ENCODE data around the gene PLXNA4. TPM values are rescaled to one million over a fixed set of nuclear protein-coding genes. Genes with fewer than 3 reads are reported as not detected.
A peak's percentile ranks its signal among the peaks of the same experiment; 100 is the strongest.

PLXNA4 gene
- total RNA-seq, 2 experiments from 2014 or later: 0.12 to 0.29 TPM

DNA sequence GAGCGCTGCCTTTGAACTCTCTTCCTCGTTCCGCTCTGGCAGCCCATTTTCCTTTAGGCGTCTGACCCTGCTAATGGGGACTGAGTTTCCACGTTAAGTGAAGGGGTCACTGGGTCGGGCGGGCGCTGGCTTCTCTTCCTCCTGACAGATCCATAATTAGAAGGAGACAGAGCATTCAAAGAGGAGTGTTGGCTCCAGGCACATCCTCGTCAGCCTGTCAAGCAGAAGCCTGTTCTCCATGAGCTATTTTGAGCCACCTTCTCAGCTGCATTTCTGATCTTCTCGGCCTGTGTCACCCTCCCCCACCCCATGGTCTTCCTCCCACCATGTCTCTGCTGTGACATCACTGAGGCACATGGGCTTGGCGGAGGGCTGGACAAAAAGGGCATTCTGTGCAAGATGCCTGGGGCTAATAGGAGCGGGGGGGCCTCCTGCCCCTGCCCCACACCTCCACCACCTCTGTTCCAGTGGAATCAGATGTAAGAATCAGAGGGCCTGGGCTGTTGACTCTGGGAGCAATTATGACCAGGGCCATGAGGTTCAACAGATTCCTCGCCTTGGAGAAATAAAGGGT lies 248.1 kb downstream of the PLXNA4 start:
- H3K27ac Mint-ChIP-seq: no peak overlapping the region

DNA sequence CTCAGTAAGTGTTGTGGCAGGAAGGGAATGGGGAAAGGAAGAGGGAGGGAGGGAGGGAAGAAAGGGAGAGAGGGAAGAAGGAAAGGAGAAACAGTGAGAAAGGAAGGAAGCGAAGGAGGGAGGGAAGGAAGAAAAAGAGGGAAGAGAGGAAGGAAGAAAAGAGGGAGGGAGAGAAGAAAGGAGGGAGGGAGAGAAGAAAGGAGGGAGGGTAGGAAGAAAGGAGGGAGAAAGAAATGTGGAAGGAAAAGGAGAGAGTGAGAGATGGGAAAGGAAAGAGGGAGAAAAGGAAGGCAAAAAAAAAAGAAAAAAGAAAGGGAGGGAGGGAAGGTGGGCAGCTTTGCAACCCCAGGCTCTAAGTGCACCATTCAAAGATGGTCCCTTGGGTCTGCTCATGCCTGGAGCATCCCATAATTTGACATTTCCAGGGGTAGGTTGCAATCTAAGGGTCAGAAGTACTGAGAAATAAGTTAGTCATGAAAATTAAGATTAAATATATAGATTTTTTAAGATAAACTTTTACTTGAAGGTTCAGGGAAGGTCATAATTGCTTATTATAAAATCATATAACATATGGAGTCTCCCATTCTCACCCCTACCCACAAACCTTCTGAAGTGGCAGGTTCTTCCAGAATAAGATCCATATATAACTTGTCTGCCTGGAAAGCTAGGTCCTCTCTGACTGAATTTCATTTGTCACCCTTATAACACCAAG lies 249.2 kb downstream of the PLXNA4 start:
- Mint-ChIP-seq H3K9me3 (no peaks in the 10 kb centered on the region), H3K27ac (no peak overlapping the region), H3K36me3 (no peaks in the 10 kb centered on the region), H3K27me3 (peaks cover 4% of the 10 kb centered on the region), H3K4me3 (no peak overlapping the region), H3K4me1 (no peaks in the 10 kb centered on the region)
- no peak for DNase-seq

More for the DNA sequence above, 248.1 kb downstream of the PLXNA4 start:
- Mint-ChIP-seq H3K4me1 (no peaks in the 10 kb centered on the region), H3K27me3 (peaks cover 4% of the 10 kb centered on the region), H3K36me3 (no peaks in the 10 kb centered on the region), H3K4me3 (no peak overlapping the region), H3K9me3 (no peaks in the 10 kb centered on the region)
- DNase-seq: no peak

DNA sequence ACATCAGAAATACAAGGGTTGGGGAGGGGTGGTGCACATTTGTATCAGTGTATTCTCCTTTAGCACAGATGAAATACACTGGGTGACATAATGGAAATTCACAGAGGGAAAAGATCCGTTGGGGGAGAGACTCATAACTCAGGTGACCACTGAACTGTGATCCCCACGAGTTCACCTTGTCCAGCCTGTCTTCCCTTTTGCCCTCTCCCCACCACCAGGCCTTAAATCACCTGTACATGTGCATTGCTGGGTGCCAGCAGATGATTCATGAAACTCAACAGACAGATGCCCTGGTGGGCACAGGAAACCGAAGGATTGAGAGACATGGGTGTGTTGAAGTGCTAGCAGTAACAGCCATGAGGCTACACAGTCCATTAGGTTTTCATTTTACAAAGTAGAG lies 253.3 kb downstream of the PLXNA4 start:
- Mint-ChIP-seq H3K4me3 (no peak overlapping the region), H3K27ac (no peak overlapping the region), H3K9me3 (no peaks in the 10 kb centered on the region), H3K4me1 (peaks cover 6% of the 10 kb centered on the region), H3K27me3 (peaks cover 25% of the 10 kb centered on the region), H3K36me3 (no peaks in the 10 kb centered on the region)
- no peak for DNase-seq

DNA sequence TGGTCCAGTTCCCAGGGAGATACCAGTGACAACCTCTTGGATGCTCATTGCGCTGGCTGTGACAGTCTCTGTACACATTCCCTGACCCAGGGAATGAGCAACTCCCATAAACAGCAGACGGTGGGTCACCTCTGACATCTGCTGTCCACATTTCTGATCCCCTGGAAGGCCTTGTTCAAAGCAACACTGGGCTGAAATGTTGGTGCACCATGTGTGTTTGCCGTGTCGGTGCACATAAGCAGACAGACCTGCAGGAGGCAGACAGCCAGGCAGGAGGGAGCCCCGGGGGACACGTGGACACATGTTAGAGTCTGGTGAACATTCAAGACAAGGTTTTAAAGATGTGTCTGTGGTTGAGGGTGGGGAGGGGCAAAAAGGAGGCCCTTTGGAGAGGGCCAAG lies 254.9 kb downstream of the PLXNA4 start:
- H3K27me3 Mint-ChIP-seq: peaks cover 36% of the 10 kb centered on the region
- H3K4me1 Mint-ChIP-seq: peaks cover 6% of the 10 kb centered on the region
- no peak overlapping the region for H3K4me3 Mint-ChIP-seq
- peaks cover 6% of the 10 kb centered on the region for H3K9me3 Mint-ChIP-seq
- H3K27ac Mint-ChIP-seq: no peak overlapping the region
- DNase-seq: no peak
- peaks cover 1% of the 10 kb centered on the region for H3K36me3 Mint-ChIP-seq

DNA sequence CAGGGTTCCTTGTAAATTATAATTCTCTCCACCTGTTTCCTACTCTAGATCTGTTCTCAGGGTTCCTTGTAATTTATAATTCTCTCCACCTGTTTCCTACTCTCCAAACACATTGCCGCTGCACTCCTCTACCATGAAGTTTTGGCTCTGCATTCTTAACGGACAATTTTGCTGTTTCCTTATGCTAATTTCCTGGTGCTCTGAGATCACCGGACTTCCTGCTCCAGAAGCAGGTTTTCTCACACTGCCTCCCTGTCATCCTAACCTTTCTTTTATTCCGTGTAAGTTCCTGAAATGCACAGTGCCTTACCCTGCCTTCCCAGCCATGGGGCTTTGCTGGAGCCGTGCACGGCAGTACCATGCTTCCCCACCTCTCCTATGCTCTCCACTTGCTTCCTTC lies 256.8 kb downstream of the PLXNA4 start:
- Mint-ChIP-seq H3K27me3 (peaks cover 33% of the 10 kb centered on the region), H3K4me1 (peaks cover 6% of the 10 kb centered on the region), H3K4me3 (no peak overlapping the region), H3K27ac (no peak overlapping the region), H3K36me3 (peaks cover 1% of the 10 kb centered on the region), H3K9me3 (peaks cover 6% of the 10 kb centered on the region)
- no peak for DNase-seq

DNA sequence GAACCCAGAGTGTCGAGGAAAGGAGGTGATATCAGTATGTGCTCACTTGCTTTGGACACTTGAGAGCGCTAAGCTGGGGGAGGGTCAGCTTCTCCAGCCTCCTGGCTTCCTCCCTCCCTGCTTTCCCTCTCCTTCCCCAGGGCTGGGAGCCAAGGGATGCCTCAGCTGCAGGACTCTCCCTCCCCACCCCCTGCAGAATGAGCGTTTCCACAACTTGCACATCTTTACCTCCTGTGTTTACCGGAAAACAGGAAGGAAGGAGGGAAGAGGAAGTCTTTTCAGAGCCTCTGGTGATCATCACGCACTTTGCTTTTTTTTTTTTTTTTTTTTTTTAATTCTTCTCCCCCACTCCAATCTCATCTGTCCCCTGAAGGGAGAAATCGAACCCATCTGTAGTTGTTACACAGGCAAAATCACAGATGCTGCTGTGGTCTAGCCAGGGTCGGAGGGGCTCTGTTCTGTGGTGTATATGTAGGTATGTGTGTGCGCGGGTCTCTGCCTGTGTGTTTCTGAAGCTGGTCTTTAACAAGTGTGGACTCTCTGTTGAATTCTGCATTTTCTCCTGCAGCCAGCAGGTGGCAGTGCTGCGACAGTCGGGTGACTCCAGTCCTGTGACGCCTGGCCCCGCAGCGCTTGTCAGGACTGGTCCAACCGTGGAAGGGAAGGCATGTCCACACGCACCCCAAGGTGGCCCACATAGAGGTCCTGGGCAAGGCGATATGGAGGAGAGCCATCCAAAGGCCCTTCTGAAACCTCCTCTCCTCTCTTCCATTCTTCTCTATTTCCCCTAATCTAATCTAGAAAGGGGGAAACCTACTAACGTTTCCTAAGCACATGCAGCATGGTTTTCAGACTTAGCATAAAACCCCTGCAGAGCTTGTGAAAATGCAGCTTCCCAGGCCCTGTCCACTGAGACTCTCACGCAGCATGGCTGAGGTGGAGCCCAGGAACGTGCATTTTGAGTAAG lies 257.6 kb downstream of the PLXNA4 start:
- Mint-ChIP-seq H3K4me3 (no peak overlapping the region), H3K4me1 (peaks cover 6% of the 10 kb centered on the region), H3K27ac (no peak overlapping the region), H3K36me3 (peaks cover 1% of the 10 kb centered on the region), H3K27me3 (peaks cover 32% of the 10 kb centered on the region), H3K9me3 (peaks cover 6% of the 10 kb centered on the region)
- peak; percentile 80 for DNase-seq

DNA sequence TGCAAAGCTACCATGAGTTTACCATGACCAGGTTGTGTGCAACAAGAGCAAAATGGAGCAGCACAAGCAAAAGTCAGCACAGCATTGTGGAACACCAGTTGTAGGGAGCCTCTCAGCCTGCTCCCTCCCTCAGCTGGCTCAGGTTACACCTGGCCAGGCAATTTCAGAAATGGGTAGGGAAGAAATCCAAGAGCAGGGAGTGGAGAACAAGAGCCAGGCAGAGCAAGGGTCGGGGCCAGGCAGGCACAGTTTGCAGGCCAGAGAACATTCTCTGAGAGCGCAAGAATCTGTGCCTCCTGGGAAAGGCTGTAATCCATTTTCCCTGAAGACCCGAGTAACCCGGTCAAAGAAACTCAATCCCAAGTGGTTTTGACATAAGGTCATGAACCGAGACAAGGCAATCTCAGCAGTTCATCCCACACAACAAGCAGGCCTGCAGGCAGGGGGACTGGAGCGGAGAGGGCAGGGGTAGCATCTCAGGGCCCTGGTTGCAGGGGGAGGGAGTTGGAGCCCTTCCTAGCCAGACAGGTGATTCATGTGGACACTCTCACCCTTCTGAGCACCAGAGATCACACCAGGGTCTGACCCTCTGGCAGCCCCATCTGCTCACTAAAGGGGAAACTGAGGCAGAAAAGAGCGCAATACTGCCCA lies 258.4 kb downstream of the PLXNA4 start:
- H3K9me3 Mint-ChIP-seq: peaks cover 6% of the 10 kb centered on the region
- DNase-seq: no peak
- peaks cover 32% of the 10 kb centered on the region for H3K27me3 Mint-ChIP-seq
- no peak overlapping the region for H3K27ac Mint-ChIP-seq
- H3K36me3 Mint-ChIP-seq: peaks cover 1% of the 10 kb centered on the region
- H3K4me1 Mint-ChIP-seq: peaks cover 6% of the 10 kb centered on the region
- H3K4me3 Mint-ChIP-seq: no peak overlapping the region

DNA sequence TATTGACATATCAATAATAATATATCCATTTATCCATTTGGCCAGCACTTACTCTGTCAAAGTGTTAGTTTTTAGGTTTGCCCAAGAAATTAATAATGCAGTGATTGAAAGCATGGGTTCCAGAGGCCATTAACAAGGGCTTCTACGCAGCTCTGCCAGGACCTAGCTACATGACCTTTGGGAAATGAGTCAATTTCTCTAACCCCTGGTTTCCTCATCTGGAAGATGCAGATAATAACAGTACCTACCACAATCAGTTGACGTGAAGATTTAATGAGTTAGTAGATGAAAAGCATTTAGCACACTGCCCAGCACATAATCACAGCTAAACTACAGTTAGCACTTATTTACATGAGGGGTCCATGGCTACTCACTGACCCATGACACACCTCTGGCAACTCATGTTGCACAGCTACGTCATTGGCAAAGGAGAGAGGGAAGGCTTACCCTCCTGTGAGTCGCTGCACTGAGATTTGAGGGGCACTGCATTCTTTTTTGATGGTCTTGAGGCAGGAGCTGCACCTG lies 263.7 kb downstream of the PLXNA4 start:
- Mint-ChIP-seq H3K27me3 (peaks cover 25% of the 10 kb centered on the region), H3K4me3 (no peak overlapping the region)

DNA sequence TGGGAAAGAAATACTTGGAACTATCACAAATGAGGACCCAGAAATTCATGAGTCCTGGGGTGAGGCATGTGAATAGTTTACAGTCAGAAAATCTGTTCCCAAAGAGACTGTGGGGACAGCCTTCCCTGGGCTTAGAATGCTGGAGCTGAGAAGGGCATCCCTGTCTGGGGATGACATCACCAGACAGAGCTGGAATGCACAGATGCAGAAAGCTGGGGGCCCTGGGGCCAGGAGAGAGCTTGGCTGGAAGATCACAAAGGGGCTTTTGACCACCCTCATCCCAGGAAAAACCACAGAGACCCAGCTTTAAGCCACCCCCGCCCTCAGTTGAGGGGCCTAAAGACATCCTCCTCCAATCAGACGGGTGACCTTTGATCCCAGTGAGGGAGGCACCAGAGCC lies 264.5 kb downstream of the PLXNA4 start:
- no peak overlapping the region for H3K4me3 Mint-ChIP-seq
- H3K27ac Mint-ChIP-seq: no peak overlapping the region
- peaks cover under 1% of the 10 kb centered on the region for H3K36me3 Mint-ChIP-seq
- peaks cover 21% of the 10 kb centered on the region for H3K27me3 Mint-ChIP-seq
- DNase-seq: no peak
- H3K9me3 Mint-ChIP-seq: peaks cover under 1% of the 10 kb centered on the region
- H3K4me1 Mint-ChIP-seq: no peaks in the 10 kb centered on the region

More for the DNA sequence above, 263.7 kb downstream of the PLXNA4 start:
- Mint-ChIP-seq H3K36me3 (peaks cover 1% of the 10 kb centered on the region), H3K4me1 (no peaks in the 10 kb centered on the region), H3K27ac (no peak overlapping the region), H3K9me3 (peaks cover 6% of the 10 kb centered on the region)
- no peak for DNase-seq

DNA sequence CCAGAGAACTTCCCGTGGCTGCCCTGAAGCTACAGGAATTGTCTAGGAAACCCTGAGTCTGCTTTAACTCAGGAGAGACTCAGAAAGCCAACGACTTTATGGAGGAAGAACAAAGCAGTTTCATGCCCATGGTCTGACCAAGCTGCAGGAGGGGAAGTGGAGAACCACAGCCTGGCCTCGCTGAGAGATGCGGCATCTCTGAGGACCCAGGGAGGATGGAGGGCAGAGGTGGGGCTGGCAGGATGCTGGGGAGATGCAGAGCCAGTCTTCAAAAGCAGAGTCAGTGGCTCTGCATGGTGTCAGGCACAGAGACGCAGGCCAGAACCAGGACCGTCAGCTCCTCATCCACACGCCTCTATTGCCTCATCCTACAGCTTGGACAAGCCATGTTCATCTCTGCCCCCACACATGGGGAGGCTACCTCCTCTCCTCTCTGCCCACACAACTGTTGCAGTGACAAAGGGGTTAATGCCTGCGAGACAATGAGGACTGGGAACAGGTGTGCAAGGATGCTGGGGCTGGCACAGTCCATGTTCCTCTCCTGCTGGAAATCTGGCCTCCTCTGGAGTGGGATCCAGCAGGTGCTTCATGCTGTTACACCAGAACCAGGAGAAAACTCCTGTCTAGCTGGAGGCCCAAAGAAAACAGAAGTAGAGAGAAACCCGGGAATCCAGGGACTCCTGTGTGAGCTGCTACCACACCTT lies 267.0 kb downstream of the PLXNA4 start:
- Mint-ChIP-seq H3K27ac (no peak overlapping the region), H3K9me3 (no peaks in the 10 kb centered on the region), H3K4me3 (no peak overlapping the region), H3K4me1 (no peaks in the 10 kb centered on the region), H3K27me3 (peaks cover 20% of the 10 kb centered on the region), H3K36me3 (no peaks in the 10 kb centered on the region)
- DNase-seq: no peak

DNA sequence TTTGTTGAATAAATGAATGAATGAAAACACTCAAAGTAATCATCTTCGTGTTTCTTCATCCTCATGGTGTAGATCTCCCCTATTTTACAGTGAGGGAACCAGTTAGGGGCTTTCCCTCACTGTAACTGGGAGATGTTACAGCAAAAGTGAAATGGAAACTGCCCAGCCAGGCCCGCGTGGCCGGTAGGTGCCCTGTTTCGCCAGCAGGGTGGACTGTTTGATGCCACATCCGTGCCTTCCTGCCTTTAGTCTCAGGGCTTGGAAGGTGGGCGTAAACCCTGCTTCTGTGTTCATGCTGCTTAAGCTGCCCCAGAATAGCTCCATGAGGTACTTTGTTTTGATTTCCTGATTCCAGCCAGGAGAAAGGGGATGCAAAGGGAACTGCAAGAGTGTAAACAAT lies 268.8 kb downstream of the PLXNA4 start:
- no peaks in the 10 kb centered on the region for H3K4me1 Mint-ChIP-seq
- no peak for DNase-seq

DNA sequence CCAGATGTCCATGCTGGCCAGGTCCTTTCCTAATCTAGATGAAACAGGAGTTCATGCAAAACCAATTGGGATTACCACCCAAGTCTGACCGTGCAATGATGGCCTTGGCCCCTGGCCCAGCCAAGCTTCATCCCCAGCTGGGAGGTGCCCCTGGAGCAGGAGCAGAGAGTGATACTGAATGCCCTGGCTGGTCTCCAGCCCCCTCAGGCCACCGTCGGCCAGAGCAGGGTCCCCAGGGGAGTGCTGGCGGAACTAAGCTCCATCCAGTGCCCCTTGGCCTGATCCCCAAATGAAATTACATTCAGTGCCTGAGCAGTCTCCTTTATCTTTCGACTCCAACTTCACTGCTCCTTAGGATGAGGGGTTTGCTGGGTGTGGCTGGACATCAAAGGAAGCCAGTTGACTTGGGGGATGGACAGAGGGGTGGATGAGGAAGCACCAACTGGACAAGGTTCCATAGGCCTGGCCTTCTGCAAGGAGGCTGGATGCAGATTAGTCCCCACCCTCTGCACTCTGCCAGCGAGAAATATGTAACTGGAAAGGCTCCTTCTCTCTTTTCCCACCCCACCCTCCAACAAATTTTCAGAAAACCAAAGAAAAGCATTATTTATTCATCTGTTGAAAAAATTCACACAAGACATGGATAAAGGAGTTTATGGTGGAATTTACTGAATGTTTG lies 275.5 kb downstream of the PLXNA4 start:
- DNase-seq: no peak
- H3K27me3 Mint-ChIP-seq: no peaks in the 10 kb centered on the region
- H3K4me3 Mint-ChIP-seq: no peak overlapping the region
- H3K4me1 Mint-ChIP-seq: no peaks in the 10 kb centered on the region
- no peaks in the 10 kb centered on the region for H3K36me3 Mint-ChIP-seq
- H3K9me3 Mint-ChIP-seq: no peaks in the 10 kb centered on the region
- no peak overlapping the region for H3K27ac Mint-ChIP-seq

More for the DNA sequence above, 268.8 kb downstream of the PLXNA4 start:
- no peak overlapping the region for H3K4me3 Mint-ChIP-seq
- H3K36me3 Mint-ChIP-seq: no peaks in the 10 kb centered on the region
- no peaks in the 10 kb centered on the region for H3K9me3 Mint-ChIP-seq
- no peak overlapping the region for H3K27ac Mint-ChIP-seq
- H3K27me3 Mint-ChIP-seq: peaks cover 20% of the 10 kb centered on the region

DNA sequence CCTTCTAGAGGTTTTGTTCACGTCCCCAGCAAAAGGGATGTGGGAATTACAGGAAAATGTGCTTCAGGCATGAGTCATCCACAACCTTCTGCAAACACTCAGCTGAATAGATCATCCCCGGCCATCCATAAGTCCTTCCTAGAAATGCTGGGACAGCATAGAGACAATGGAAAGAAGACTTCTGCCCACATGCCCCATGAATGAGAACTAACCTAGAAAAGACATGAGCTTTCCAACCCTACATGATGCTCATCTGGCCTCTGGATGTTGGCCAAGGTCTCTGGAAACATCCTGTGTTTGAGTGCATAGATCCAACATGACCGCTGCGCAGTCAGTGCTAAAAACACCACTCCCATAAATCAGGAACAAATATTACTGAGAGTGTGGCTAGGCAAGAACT lies 277.5 kb downstream of the PLXNA4 start:
- no peaks in the 10 kb centered on the region for H3K27me3 Mint-ChIP-seq
- no peaks in the 10 kb centered on the region for H3K9me3 Mint-ChIP-seq
- no peaks in the 10 kb centered on the region for H3K36me3 Mint-ChIP-seq
- no peak for DNase-seq
- no peak overlapping the region for H3K4me3 Mint-ChIP-seq
- H3K27ac Mint-ChIP-seq: no peak overlapping the region
- H3K4me1 Mint-ChIP-seq: no peaks in the 10 kb centered on the region

DNA sequence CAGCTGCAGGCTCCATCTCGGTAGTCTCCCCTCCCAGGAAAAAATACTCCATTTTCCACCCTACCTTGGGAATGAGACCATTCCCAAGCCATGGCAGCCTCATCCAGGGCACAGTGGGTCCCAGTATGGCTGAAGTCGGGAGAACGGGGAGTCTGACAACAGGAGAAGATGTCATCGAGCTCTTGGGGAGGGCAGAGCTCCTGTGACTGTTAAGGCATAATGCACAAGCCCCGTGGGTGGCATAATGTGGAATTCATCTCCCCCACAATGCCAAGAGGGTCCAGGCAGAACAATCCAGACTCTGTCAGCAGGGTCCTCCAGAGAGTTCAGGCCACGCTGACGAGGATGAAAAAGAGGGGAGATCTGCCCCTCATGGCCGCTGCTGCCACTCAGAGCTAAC lies 279.4 kb downstream of the PLXNA4 start:
- no peaks in the 10 kb centered on the region for H3K9me3 Mint-ChIP-seq
- H3K4me1 Mint-ChIP-seq: no peaks in the 10 kb centered on the region
- H3K4me3 Mint-ChIP-seq: no peak overlapping the region
- no peaks in the 10 kb centered on the region for H3K27me3 Mint-ChIP-seq
- no peak for DNase-seq
- no peak overlapping the region for H3K27ac Mint-ChIP-seq
- H3K36me3 Mint-ChIP-seq: no peaks in the 10 kb centered on the region
